DOHH2 (cell line): Measurements from ENCODE around the gene MYT1.

Source experiments
- H3F3A ChIP-seq: fragments of 200-600 bp; sonication (generic), shearing (Covaris generic); 2 replicates; pipeline ENCODE4 v1.6.0; 2016; ENCODE audit warnings: antibody characterized with exemption, mild to moderate bottlenecking; ENCODE audit not compliant: control insufficient read depth, insufficient read depth
- H3K27ac ChIP-seq: fragments of 200-600 bp; sonication (generic); 2 replicates; pipeline ENCODE4 v1.5.1; 2014; ENCODE audit warnings: low read depth, mild to moderate bottlenecking, low read length, moderate library complexity
- H3K27me3 ChIP-seq: fragments of 200-600 bp; sonication (generic); 2 replicates; pipeline ENCODE4 v1.6.1; 2014; ENCODE audit warnings: mild to moderate bottlenecking, low read length, mixed read lengths; ENCODE audit not compliant: control insufficient read depth
- H3K36me3 ChIP-seq: fragments of 200-600 bp; sonication (generic); 2 replicates; pipeline ENCODE4 v1.6.1; 2014; ENCODE audit warnings: mild to moderate bottlenecking, low read length, moderate library complexity, mixed read lengths; ENCODE audit not compliant: control insufficient read depth
- H3K4me1 ChIP-seq: fragments of 200-600 bp; sonication (generic); 2 replicates; pipeline ENCODE4 v1.6.1; 2014; ENCODE audit warnings: mild to moderate bottlenecking, low read length, mixed read lengths; ENCODE audit not compliant: control insufficient read depth
- H3K4me2 ChIP-seq: fragments of 200-600 bp; sonication (generic); 2 replicates; pipeline ENCODE4 v1.6.0; 2014; ENCODE audit warnings: mild to moderate bottlenecking, low read length, moderate library complexity
- H3K4me3 ChIP-seq: fragments of 200-600 bp; sonication (generic); 2 replicates; pipeline ENCODE4 v1.5.1; 2014; ENCODE audit warnings: mild to moderate bottlenecking, low read length, mixed read lengths
- H3K79me2 ChIP-seq: fragments of 200-600 bp; sonication (generic); 2 replicates; pipeline ENCODE4 v1.6.1; 2014; ENCODE audit warnings: mild to moderate bottlenecking, low read length, mixed read lengths; ENCODE audit not compliant: control insufficient read depth
- H3K9me2 ChIP-seq: fragments of 200-600 bp; sonication (generic); replicated peaks from 2 replicates; pipeline ENCODE4 v1.6.1; 2014; ENCODE audit warnings: mild to moderate bottlenecking, low read length, mixed read lengths; ENCODE audit not compliant: control insufficient read depth
- H3K9me3 ChIP-seq: fragments of 200-600 bp; sonication (generic); 2 replicates; pipeline ENCODE4 v1.6.1; 2014; ENCODE audit warnings: antibody characterized with exemption, low read length, mixed read lengths; ENCODE audit not compliant: control insufficient read depth, insufficient read depth
- H4K20me1 ChIP-seq: fragments of 200-600 bp; sonication (generic); 2 replicates; pipeline ENCODE4 v1.6.0; 2014; ENCODE audit warnings: low read depth, mild to moderate bottlenecking, antibody characterized with exemption, low read length, moderate library complexity; ENCODE audit not compliant: control insufficient read depth, insufficient read depth
- CTCF ChIP-seq: fragments of 200-600 bp; sonication (generic); IDR thresholded peaks from one replicate; pipeline ENCODE4 v1.5.1; 2014; ENCODE audit warnings: antibody characterized with exemption, mild to moderate bottlenecking, low read depth, low read length; ENCODE audit not compliant: poor library complexity, severe bottlenecking
- EZH2phosphoT487 ChIP-seq: fragments of 200-600 bp; sonication (generic); IDR thresholded peaks from 2 replicates; pipeline ENCODE4 v1.6.1; 2017; ENCODE audit warnings: borderline replicate concordance, mild to moderate bottlenecking, antibody characterized with exemption, low read length, moderate library complexity, mixed read lengths

The MYT1 gene

DNA sequence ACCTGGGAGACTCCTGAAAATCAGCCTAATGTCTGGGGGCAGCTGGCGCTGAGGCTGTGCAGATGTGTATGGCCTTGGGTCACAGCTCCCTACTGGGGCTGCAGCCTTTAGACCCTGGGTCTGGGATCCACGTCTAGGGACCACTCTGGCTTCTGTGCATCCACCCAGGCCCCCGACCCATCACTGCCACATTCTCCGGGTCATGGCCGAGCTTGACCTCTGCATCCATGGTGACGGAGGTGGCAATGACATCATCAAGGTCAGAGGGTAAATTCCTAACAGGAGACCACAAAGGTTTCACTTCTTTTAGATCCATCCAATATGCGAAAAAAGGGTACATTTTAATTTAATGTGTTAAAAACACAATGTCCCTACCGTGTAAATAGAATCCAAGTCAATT lies 76.8 kb downstream of the MYT1 start:
- no peaks in the 10 kb centered on the region for H3K9me3 ChIP-seq
- no peak overlapping the region for H3K27ac ChIP-seq
- peaks cover 11% of the 10 kb centered on the region for H3K27me3 ChIP-seq
- no peaks in the 10 kb centered on the region for H3K9me2 ChIP-seq
- no peaks in the 10 kb centered on the region for H3K4me1 ChIP-seq
- no peak for TF ChIP-seq CTCF
- TF ChIP-seq EZH2phosphoT487: no peak
- no peak overlapping the region for H3K4me2 ChIP-seq
- no peaks in the 10 kb centered on the region for H4K20me1 ChIP-seq
- no peaks in the 10 kb centered on the region for H3K79me2 ChIP-seq
- H3F3A ChIP-seq: no peaks in the 10 kb centered on the region
- H3K4me3 ChIP-seq: no peak overlapping the region
- H3K36me3 ChIP-seq: no peaks in the 10 kb centered on the region

DNA sequence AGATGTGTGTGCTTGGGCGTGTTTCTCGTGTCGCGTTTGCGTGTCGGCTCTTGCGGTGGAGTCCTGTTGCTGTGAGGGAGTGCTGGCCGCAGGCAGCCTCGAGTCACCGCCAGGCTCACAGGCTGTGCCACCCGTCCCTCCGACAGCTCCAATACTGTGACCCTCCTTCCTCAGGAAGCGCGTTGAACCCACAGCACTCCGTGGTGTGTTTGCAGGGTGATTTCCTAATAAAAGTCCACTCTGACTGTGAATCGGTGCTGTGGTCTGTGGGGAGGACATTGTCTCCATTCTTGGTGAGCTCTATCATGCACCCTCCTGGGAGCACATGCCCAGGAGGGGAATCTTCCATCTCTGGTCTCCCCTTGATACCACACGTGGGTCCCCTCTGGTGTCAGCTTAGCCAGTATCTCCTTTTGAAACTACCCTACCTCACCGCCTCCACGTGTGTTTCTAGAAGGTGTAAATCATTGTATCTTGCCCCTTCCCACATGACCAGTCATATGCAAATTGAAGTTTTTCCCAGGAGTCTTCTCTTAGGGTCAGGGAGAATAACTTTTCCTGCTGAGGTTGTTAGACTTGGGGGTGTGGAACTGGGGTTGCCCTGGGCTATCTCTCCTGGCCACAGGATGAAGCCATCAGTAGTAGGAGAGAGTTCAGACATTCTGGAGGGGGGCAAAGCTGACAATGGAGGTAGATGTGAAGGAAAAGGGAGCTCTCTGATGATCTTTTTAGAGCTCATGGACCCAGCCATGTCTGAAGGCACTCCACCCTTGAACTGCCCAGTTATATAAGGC lies 77.9 kb downstream of the MYT1 start:
- H3K9me3 ChIP-seq: no peaks in the 10 kb centered on the region
- H3K79me2 ChIP-seq: no peaks in the 10 kb centered on the region
- H3K27me3 ChIP-seq: peaks cover 14% of the 10 kb centered on the region
- no peaks in the 10 kb centered on the region for H4K20me1 ChIP-seq
- TF ChIP-seq EZH2phosphoT487: no peak
- no peak for TF ChIP-seq CTCF
- no peak overlapping the region for H3K27ac ChIP-seq
- no peaks in the 10 kb centered on the region for H3K4me1 ChIP-seq
- no peaks in the 10 kb centered on the region for H3F3A ChIP-seq
- H3K4me3 ChIP-seq: no peak overlapping the region
- no peaks in the 10 kb centered on the region for H3K9me2 ChIP-seq
- H3K36me3 ChIP-seq: no peaks in the 10 kb centered on the region
- H3K4me2 ChIP-seq: no peak overlapping the region

DNA sequence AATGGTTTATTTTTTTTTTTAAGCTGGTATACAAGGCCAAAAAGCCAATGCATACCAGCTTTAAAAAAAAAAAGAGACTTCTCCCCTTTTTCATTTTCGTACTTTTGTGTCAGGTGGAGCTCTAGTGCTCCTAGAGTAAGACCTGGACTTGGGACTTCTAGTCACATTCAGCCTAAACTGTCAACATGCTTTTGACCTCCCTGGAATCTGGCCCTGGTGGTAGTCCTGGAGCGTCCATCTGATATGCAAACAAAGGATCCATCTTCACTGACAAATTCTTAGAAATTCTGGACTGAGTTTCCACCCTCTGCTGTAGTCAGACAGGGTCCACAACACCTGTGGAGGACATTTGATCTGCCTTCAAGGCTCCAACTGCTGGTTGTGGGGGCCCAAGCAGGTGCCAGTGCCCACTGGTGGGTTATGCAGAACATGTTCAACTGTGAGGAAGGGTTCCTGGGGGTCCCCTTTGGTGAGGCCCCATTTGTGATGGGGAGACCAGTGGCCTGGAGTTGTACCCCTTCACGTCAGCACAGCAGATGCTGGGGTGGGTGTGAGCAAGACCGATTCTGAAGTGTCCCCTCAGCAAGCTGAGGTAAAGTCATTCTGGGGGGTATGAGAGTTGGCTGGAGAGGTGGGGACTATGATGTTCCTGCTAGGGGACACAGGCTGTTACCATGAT lies 78.7 kb downstream of the MYT1 start:
- H3K9me2 ChIP-seq: no peaks in the 10 kb centered on the region
- no peaks in the 10 kb centered on the region for H3K36me3 ChIP-seq
- H3K9me3 ChIP-seq: no peaks in the 10 kb centered on the region
- H3K27me3 ChIP-seq: peaks cover 19% of the 10 kb centered on the region
- H3F3A ChIP-seq: no peaks in the 10 kb centered on the region
- H3K4me2 ChIP-seq: no peak overlapping the region
- no peaks in the 10 kb centered on the region for H4K20me1 ChIP-seq
- TF ChIP-seq EZH2phosphoT487 (no peak), CTCF (no peak)
- H3K79me2 ChIP-seq: no peaks in the 10 kb centered on the region
- H3K27ac ChIP-seq: no peak overlapping the region
- no peaks in the 10 kb centered on the region for H3K4me1 ChIP-seq
- H3K4me3 ChIP-seq: no peak overlapping the region
